Islet of Langerhans (tissue), 1 donor: ENCODE data around the gene TMEM87A.
"Not testable (repeated sequence)": the region's sequence is repeated elsewhere in the genome, so short reads cannot be mapped to it uniquely, and the experiment has no call there.

Source experiments
- FAIRE-seq: peaks from one replicate; lab custom pipeline; 2011; peaks lifted over from hg19 to GRCh38; lab: Jason Lieb, UNC

TMEM87A gene

DNA sequence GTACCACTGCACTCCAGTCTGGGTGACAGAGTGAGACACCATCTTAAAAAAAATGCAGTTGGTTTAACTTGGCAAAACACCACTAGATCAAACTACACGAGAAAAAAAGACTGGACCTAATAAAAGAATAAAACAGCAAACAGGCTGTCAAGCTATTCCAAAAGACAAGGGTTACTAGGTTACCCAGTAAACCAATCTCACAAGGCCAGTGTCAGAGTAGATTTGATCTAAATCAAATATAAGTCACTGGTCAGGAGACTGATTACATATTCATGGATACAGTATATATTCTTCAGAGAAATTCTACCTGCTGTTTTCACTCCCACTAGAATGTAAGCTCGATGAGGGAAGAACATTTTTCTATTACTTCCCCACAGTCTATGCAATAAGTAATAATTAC is 2.7 kb downstream of the TMEM87A start:
- FAIRE-seq = no peak

DNA sequence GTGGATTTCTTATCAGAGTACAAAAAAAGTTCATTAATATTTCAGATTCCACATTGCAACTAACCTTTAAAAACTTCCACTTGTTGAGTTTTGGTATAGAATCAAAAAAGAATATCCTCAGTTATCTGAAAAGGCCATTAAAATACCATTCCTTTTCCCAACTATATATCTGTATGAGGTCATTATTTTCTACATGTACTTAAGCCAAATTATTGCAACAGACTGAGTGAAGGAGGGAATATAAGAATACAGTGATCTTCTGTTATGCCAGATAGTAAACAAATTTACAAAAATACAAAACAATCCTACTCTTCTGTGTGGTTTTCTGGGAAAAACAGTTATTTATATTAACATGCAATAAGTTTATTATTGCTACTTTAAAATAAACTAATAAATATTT is 5.9 kb downstream of the TMEM87A start:
- FAIRE-seq = no peak

DNA sequence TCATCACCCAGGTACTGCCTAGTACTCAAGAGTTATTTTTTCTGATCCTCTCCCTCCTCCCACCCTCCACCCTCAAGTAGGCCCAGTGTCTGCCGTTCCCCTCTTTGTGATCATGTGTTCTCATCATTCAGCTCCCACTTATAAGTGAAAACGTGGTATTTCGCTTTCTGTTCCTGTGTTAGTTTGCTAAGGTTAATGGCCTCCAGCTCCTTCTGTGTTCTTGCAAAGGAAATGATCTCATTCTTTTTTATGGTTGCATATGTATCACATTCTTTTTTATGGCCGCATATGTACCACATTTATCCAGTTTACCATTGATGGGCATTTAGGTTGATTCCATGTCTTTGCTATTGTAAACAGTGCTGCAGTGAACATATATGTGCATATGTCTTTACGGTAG is 8.4 kb downstream of the TMEM87A start:
- FAIRE-seq = no peak

GRCh38 chr15:42253300-42253699 is 19.9 kb downstream of the TMEM87A start:
- no peak for FAIRE-seq

DNA sequence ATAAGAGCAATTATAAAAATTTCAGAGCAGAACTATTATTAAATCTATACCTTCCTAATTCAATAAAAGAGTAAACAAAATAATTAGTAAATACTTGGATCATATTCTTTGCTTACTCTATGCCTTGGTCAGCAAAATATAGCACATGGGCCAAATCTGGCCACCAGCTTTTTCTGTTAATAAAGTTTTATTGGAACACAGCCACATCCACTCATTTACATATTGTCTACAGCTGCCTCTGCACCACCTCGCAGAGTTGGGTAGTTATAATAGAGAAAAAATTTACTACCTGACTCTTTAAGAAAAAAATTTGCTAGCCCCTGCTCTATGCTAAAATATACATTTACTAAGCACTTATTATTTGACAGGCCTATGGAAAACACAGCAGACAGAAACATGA is 32.4 kb downstream of the TMEM87A start:
- FAIRE-seq = no peak

GRCh38 chr15:42239528-42240182 is 33.6 kb downstream of the TMEM87A start:
- no peak for FAIRE-seq

GRCh38 chr15:42233107-42233506 is 40.1 kb downstream of the TMEM87A start:
- FAIRE-seq = no peak

DNA sequence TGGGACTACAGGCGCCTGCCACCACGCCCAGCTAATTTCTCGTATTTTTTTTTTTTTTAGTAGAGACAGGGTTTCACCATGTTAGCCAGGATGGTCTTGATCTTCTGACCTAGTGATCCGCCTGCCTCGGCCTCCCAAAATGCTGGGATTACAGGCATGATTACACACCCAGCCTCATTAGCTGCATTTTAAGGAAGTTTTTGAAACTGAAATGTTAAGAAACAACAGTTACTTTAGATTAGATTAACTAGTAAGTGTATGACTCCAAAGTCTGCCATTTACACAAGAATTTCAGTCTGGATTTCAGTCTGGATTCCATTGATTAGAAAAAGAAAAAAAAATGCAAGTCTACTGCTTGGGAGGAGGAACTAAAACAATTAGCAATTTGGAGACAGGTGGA is 40.6 kb downstream of the TMEM87A start:
- no peak for FAIRE-seq

GRCh38 chr15:42231088-42231487 is 42.1 kb downstream of the TMEM87A start:
- FAIRE-seq = no peak

- FAIRE-seq = not testable (repeated sequence)
Observed at GRCh38 chr15:42228981-42229380, 44.3 kb downstream of the TMEM87A start.

- FAIRE-seq = peak; percentile 5
Observed at GRCh38 chr15:42228036-42228435, 45.2 kb downstream of the TMEM87A start.

GRCh38 chr15:42226648-42227047 is 46.6 kb downstream of the TMEM87A start:
- peak; percentile 76 for FAIRE-seq

- no peak for FAIRE-seq
Observed at GRCh38 chr15:42220216-42220615, 53.0 kb downstream of the TMEM87A start.

GRCh38 chr15:42218953-42219592 is 54.2 kb downstream of the TMEM87A start:
- FAIRE-seq = no peak

DNA sequence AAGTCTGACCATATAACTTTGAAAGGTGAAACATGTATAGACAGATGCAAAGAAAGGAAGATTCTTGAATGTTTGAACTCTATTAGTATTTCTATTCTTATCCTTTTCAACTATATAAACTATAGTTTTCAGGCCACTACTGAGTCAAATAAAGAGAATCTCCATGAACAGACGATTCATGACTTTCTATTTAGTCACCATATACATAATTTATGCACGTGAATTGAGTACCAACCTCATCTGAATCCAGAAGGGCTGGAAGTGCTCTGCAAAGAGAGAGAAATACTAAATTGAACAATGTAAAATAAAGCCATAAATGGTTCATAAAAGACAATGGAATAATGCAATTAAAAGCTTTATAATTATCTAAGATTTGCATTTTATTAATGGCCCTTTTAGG is 55.7 kb downstream of the TMEM87A start:
- no peak for FAIRE-seq

GRCh38 chr15:42215913-42216829 is 57.1 kb downstream of the TMEM87A start:
- FAIRE-seq = no peak

DNA sequence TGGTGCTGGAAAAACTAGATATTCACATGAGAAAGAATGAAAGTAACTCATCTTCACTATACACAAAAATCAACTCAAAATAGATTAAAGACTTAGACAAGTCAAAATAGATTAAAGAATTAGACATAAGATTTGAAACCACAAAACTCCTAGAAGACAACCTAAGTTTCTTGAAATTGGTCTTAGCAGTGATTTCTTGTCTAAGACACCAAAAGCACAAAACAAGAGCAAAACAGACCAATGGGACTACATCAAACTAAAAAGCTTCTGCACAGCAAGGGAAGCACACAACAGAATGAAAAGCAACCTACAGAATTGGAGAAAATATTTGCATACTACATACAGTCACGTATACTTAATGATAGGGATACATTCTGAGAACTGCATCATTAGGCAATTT is 58.6 kb downstream of the TMEM87A start:
- no peak for FAIRE-seq

- no peak for FAIRE-seq
Observed at GRCh38 chr15:42213511-42213910, 59.7 kb downstream of the TMEM87A start.

- no peak for FAIRE-seq
Observed at GRCh38 chr15:42210696-42211095, 62.5 kb downstream of the TMEM87A start.

DNA sequence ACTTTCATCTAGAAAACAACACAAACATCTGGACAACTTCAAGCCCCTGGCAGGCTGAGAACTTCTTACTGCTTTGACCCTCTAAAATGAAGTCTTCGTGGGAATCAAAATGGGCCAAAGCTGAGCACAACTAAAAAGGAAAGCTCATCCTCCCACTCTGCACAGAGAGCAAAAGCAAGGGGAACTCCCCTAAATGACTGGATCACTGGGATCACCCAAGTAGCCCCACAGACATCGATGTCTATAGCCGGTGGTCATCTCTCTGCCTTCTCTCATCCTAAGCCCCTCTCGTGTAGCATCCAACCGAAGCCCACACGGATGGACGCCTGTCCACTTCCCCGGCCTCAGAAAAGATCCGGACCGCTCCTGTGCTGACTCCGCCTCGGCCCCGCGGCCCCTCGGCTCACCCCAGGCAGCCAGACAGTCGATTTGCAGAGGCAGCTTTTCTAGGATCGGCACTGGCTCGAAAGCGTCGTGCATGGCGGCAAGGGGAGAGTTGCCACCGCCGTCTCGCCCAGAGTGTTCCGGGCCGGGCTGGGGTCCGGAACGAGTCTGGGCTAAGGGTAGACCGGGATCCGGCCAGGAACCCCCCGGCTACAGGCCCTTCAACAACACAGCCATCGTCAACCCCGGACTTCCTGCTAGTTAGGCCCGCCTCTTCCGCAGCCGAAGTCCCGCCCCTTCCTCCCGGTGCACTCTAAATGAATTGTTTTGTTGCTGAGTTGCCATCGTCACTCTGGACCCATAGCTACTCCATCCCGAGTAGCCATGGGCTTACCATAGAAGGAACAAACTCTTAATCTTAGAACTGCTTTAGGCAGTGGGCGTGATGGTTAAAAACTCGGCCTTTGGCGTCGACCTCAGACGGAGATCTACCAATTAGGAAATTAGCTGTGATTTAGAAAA is 65.3 kb downstream of the TMEM87A start, which contains the start of gene VPS39:
VPS39 (minus strand) TSS at position 631 of the 906 bp plus-strand sequence; CDS start at position 480, 151 bp downstream.
- peak; percentile 89 for FAIRE-seq

DNA sequence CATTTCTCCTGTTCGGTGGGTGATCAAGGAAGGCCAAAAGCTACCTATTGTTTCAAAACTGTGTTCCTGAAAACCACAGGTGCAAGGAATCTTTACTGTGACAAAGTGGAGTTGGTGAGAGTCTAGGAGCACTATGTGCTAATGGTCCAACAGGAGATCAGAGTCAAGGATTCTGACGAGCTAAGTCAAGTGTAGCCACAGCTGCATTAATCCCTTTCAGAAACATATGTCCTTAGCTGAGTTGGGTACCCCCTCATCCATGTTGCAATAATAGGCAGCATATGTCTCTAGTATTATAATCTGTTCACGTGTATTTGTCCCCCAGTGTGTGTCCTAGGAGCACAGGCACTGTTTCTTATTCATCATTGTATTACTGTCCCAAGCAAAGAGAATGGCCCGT is 66.8 kb downstream of the TMEM87A start:
- FAIRE-seq = no peak

GRCh38 chr15:42203891-42204290 is 69.3 kb downstream of the TMEM87A start:
- FAIRE-seq = no peak
